HG02759 (cell line): ENCODE data around the gene ENTPD6.
"Not testable (repeated sequence)": the region's sequence is repeated elsewhere in the genome, so short reads cannot be mapped to it uniquely, and the experiment has no call there.

Experiments
- ATAC-seq: cut with Tn5 transposase; IDR thresholded peaks from one replicate; pipeline ENCODE4 v1.9.1; 2021; ENCODE audit warnings: mild to moderate bottlenecking, moderate library complexity; ENCODE audit not compliant: unreplicated experiment

Gene ENTPD6

DNA sequence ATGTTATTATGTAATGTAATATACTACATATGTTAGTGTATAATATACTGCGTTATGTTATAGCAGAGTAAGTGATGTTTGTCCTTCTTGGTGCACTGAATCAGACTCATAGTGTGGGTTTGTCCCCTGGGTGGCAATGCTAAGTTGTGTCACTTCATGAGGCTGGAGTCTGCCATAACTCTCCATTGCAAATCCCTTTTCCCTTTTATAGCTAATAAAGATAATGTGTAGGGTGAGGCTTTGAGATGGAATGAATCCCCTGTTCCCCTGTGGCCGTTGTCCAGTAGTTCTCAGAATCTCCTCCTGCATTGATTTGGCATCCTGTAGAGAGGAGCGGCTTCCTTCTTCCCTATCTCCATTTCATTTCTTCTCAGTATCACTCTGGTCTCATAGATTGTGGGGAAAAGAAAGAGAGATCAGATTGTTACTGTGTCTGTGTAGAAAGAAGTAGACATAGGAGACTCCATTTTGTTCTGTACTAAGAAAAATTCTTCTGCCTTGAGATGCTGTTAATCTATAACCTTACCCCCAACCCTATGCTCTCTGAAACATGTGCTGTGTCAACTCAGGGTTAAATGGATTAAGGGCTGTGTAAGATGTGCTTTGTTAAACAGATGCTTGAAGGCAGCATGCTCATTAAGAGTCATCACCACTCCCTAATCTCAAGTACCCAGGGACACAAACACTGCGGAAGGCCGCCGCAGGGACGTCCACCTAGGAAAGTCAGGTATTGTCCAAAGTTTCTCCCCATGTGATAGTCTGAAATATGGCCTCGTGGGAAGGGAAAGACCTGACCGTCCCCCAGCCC, 45.5 kb downstream of the ENTPD6 start:
- ATAC-seq = not testable (repeated sequence)

DNA sequence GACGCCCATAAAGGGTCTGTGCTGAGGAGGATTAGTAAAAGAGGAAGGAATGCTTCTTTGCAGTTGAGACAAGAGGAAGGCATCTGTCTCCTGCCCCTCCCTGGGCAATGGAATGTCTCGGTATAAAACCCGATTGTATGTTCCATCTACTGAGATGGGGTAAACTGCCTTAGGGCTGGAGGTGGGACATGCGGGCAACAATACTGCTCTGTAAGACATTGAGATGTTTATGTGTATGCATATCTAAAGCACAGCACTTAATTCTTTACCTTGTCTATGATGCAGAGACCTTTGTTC, 46.1 kb downstream of the ENTPD6 start:
- ATAC-seq = not testable (repeated sequence)

DNA sequence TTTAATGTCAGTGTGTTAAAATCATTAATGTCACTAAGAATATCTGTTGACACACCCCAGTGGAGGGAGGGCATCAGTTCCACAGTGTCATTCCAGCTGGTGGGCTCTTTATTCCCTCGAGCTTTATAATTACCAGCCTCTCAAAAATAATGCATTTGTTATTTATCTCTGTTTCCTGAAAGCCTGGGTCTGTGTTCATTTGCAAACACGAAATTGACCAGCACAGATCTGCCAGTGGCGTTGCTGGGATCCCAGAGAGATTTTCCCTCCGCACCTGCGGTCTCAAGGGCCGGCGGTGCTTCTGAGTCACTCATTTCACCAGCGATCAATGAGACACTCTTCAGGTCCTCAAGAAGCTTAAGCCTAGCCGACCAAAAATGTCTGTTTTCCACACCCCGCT, 46.7 kb downstream of the ENTPD6 start:
- no peak for ATAC-seq

DNA sequence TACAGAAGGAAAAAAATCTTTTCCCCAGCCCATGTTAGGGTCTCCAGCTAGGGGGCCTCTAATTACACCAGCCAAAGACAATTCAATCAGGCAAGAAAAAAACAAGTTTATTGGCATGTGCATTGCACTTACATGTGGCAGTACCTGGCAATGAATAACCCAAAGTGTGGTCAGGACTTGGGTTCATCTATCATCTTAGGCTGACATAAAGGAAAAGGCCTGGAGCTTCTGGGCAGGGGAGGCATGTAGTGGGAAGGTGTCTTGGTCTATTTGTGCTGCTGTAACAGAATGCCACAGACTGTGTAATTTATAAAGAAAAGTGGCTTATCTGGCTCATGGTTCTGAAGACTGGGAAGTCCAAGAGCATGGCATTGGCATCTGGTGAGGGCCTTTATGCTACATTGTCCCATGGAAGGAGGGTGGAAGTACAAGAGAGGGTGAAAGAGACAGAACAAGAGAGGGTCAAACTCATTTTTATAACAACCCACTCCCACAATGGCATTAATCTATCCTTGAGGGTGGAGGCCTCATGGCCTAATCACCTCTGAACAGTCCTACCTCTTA, 48.0 kb downstream of the ENTPD6 start:
- no peak for ATAC-seq

DNA sequence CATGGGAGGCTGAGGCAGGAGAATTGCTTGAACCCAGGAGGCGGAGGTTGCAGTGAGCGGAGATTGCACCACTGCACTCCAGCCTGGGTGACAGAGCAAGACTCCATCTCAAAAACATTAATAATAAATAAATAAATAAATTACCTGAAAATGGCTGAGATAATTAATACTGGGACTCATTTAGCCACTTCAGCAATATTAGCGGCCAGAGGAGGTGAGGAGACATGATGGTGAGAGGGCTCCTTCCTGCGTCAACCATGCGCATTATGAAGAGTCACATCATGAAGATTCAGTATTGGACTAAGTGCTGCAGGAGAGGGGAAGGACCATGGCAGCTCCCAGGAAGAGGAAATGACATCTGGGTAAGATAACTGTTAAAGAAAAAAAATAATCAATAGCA, 49.5 kb downstream of the ENTPD6 start:
- no peak for ATAC-seq

DNA sequence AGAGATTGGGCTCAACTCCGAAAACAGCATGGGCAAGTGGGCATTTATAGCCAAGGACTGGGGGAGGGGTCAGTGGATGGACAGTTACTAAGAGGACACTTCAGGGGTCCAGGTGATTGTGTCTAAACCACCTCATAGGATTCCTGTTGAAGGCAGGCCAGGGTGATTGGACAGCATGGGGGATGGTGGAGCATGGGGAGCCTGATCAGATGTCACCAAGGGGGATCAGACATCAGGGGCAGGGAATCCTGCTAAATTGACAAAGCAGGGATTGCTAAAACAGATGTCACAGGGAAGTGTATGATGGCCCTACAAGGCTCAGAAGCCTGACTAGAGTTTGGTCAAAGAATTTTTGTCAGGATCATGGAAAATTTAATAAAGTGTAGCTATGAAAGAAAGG, 49.9 kb downstream of the ENTPD6 start:
- ATAC-seq = no peak

DNA sequence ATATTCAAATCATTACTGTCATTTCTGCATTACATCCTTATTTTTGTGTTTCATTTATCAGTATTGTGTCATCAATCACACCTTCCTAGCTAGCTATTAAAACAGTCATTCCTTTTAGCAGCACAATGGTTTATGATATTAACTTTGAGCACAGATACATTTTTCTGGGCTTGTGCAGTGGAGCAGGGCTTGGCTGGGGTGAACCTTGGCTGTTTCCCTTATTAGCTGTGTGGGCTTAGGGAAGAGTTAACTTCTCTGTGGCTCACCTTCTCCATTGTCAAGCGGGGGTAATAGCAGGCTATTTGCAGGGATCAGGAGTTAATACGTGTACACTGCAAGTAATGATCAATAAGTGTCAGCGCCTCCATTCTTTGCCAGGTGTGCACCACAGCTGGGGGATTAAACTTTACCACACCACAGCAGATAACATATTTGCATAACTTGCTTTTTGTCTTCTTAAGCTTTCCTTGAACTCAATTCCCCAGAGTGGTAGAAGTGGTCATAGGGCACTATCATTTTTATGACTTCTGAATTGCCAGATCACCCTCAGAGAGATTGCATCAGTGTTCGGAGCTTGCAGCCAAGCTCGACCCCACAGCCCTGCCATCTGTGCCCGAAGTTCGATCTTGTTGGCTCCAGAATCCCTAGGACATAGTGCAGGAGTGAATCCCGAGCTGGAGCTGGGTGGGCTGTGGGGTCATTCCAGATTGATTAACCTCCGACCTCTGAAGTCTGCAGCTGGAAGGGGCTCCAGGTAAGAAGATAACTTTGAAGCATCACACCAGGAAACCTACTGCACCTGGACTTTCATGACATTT, 50.9 kb downstream of the ENTPD6 start:
- peak; percentile 25 for ATAC-seq

DNA sequence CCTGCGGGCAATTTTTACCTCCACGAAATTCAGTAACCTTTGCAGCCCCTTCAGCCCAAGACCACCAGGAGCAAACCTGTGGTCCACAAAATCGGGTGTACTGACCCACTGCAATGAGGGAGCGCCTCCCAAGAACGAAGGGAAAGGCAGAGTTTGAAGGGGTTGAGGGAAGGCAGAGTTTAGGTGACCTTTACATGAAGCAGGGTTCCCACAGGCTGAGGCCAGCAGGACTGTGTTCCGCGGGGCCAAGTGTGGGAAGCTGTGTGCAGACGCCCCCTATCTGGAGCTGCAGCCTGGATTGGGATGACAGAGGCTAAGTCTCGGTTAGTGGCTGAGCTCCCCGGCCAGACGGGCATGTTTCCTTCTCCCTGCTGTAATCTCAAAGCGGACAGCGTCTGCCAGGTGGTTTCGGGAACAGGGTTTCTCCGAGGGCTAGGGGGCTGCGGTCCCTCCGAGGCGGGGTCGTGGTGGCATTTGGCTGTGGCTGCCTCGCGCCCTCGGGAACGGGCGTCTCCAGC, 51.5 kb downstream of the ENTPD6 start:
- ATAC-seq = no peak

DNA sequence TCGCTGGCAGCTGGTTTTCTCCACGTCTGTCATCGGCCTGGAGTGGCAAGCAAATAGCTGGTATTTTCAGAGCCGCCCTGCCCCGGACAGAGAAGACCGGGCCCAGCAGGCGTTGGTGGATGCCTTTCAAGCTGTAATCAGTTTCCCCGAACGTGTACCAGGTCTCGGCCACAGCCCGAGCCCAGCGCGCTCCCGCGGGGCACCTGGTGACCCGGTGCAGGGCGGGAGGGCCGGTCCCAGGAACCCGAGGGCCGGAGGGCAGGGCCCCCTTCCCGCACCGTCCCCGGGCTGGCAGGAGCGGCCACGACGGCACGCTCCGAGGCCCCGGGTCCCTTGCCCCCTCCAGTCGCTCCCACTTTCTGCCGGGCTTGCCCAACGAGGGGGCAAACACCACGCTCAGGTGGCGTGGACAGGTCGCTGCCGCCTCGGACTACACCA, 52.0 kb downstream of the ENTPD6 start:
- ATAC-seq = peak; percentile 30

DNA sequence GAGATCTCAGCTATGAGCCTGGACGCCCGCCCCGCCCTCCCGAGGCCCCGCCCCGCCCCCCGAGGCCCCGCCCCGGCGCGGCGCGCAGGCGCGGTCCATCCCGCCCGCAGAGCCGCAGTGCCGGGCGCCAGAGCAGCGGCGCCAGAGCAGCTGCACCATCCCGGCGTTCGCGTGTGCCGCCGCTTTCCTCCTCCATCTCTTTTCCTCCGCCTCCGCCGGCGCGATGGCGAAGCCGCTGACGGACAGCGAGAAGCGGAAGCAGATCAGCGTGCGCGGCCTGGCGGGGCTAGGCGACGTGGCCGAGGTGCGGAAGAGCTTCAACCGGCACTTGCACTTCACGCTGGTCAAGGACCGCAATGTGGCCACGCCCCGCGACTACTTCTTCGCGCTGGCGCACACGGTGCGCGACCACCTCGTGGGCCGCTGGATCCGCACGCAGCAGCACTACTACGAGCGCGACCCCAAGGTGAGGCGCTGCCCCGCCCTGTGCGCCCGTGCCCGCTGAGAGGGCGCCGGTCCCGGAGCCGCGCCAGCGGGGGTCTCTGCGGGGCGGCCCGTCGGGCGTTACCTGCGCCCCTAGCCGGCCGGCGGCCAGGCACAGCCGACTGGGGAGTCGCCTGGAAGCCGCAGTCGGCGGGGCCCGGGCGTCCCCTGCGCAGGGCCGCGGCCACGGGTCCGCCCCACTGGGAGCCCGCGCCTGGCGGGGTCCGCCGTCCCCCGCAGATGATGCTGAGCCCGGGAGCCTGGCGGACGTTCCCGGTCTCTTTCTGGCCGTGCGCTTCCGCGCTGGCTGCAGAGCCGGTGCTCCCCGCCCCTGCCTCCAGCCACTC, 52.7 kb downstream of the ENTPD6 start, which contains the start of gene PYGB:
TSS of gene PYGB (plus strand) at position 130 of the 830 bp plus-strand sequence. CDS start at position 224, 94 bp downstream.
- ATAC-seq = peak; percentile 69

DNA sequence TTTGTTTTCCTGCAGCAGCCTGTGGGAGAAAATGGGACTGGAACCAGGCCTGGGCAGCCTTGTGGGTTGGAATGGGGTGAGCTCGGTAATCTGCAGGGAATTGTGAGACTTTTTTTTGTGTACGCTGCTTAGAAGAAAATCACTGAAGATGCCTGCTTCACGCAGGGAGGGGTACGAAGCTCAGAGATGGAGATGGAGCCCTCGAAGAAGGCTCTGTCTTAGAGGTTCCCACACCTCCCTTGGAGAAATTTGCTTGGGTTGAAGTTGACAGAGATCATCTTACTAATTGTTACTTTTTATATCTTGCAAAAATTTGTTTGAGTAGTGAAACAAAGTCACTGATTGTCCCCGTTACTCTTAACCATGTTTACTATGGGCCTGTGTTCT, 53.3 kb downstream of the ENTPD6 start:
- no peak for ATAC-seq

DNA sequence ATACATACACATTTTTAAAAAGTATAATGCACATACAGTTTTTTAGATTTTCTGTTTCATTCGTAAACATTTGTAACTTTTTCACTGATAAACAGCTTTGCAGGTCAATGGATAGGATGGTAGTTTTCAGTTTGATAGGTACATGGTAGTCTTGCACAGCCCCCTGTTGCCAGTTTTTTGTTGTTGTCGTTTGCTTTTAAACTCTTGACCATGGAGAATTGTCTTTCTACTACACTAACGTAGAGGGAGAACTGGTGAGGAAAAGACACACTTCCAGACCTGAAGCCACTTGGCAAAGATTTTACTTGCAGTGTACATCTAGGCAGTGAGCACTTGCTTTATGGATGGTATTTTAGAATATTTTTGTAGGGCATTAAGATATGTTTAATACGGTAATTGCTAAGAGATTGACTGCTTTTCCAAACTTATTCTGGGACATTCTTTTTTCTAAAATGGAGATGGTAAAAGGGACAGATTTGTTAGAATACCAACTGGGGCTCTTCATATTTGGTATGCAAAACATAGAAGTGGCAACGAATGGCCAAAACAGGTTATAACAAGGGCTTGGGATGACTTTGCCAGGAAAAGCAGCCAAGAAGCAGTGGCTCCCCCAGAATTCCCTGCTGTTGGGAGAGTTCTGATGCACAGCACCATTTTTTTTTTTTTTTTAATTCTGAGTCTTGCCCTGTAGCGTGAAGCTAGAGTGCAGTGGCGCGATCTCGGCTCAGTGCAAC, 53.9 kb downstream of the ENTPD6 start:
- no peak for ATAC-seq

DNA sequence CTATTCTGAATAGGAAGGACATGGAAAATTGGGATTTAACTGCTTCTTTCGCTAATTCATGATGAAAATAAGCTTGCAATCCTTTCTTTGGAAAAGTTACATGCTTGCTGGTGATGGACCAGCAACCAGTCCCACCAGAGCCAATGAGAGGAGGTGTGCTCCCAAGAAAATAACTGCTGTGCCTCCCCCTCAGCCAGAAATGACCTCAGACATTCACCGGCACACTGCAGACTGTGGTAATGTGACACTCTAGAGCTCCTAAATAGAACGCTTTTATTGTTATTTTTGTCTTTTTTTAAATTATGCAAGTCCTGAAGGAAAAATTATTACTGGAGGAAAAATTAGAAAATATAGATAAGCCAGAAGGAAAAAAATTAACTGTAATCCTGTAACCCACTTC, 55.0 kb downstream of the ENTPD6 start:
- ATAC-seq = no peak

DNA sequence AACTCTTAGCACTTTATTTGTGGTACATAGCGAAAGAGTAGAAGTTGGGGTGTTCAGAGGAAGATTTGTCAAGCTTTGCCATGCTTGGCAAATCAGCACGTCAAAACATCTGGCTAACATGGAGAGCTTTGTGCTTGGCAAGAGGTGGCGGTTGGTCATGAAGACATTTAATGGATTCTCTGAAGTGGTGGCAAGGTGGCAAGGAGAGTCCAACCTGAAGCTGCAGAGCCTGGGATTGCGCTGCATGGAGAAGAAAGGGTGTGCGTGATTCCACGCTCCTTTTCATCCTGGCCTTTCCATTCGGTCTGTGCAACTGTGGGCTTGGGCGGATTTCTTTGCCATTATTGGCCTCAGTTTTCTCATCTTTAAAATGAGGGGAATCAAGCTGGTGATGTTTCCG, 55.5 kb downstream of the ENTPD6 start:
- no peak for ATAC-seq

DNA sequence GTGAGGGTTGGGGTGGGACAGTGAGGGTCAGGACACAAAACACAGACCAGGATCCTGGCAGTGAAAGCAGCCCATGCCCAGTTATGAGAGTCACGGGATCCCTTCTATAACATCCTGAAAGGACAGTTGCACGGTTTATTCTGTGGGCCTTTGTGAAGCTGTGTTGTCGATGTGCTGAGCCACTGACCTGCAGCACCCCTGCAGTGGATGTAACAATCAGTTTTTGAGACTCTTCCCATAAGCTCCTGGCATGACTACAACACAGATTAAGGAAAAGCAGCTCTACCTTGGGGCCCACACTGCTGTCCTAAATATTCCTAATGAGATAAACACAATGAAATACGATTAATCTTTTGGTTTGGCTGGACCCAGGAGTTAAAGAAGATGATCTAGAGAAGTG, 56.0 kb downstream of the ENTPD6 start:
- ATAC-seq = no peak

DNA sequence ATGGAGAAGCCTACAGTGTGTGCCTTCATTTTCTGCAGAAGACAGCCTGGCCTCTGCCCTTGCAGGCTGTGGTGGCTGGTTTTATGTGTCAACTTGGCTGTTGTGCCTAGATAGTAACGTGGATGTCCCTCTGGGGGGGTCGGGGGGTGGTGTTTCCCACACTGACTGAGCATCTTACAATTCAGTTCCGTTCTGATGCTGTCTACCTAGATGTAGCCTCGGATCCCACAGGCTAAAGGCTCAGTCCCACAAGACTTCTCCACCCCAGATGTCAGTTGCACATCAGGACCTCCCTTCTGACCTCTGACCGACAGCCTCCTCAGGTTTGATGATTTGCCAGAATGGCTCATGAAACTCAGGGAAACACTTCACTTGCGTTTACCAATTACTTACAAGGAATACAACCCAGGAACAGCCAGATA, 56.7 kb downstream of the ENTPD6 start:
- no peak for ATAC-seq

DNA sequence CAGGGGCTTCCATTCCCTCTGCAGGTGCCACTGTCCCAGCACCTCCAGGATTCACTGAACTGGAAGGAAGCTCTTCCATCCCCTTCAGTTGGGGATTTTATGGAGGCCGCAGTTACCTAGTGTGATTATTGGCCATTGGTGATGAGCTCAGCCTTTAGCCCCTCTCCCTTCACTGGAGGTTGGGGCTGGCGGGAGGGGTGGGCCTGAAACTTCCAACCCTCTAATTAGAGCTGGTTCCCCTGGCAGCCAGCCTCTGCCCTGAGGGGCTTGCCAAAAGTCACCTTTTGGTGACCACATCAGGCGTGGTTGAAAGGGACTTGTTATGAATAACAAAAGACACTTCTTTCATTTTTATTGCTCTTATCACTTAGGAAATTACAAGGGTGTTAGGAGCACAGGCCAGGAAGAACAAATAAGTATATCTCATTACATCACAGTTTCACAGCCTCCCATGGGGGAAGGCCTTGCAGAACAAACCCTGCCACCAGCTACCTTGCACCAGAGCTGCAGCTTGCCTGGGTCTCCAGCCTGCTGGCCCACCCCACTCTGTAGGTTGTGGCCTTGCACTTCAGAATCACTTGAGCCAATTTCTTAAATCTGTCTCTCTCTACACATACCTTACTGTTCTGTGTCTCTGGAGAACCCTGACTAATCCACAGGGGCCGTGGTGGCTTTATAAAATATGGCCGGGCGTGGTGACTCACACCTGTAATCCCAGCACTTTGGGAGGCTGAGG, 57.3 kb downstream of the ENTPD6 start:
- no peak for ATAC-seq

DNA sequence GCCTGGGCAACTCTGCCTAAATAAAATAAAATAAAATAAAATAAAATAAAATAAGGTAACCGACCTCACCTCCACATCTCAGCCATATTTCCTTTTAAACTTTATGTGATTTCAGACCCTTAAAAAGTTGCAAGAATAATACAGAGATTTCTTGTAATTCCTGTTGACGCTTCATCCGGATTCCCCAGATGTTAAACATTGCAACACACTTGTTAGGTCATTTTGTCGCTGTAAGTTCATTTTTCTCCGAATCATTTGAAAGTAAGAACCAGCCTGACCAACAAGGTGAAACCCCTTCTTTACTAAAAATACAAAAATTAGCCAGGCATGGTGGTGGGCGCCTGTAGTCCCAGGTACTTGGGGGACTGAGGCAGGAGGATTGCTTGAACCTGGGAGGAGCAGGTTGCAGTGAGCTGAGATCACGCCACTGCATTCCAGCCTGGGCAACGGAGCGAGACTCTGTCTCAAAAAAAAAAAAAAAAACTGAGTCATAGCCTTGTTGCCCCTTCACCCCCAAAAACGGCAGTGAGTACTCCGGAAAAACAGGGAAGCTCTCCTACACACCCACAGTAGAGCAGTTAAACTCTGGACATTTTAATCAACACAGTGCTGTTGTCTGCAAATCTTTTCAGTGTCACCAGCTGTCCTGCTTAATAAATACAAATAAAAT, 58.2 kb downstream of the ENTPD6 start:
- ATAC-seq = no peak

DNA sequence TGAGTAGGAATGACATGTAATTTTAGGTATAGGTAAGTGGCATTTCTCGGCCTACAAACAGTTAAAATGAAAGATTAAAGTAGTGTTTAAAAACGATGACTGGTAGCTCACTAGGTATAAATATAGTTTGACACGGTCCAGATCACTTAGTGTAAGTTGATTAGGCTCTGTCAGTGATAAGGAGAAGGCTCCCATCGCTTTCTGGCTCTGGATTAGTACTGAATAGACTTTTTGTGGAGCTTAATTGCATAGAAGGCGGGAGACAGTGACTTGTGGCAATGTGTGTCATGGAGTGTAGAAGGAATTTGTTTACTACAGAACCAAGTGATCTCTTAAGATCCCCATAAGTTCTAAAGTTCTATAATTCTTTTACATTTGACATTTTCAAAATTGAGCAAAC, 59.1 kb downstream of the ENTPD6 start:
- ATAC-seq = no peak
